ENCODE results near the gene MYL9.

The MYL9 gene

GRCh38 chr20:36591854-36592641, 50.7 kb downstream of the MYL9 start:
- Histone ChIP-seq H3K4me3 (ENCODE audit: low read depth, low read length) (no peak overlapping the region), H3K27me3 (replicated peaks) (no peaks in the 10 kb centered on the region), H3K36me3 (replicated peaks) (peaks cover 9% of the 10 kb centered on the region), H3K27ac (no peak overlapping the region)
- no peak for DNase-seq
- in situ Hi-C loops (cut with HindIII; ENCODE audit: low pct_ligation_motif_present, low sequenced_read_pairs) = no loop called here
- TF ChIP-seq CTCF (IDR thresholded peaks at IDR 0.05; ENCODE audit: low read depth, low read length, missing control alignments) = peak; percentile 65

GRCh38 chr20:36593347-36593929, 52.1 kb downstream of the MYL9 start:
- in situ Hi-C loops (cut with HindIII; ENCODE audit: low pct_ligation_motif_present, low sequenced_read_pairs) = no loop called here
- Histone ChIP-seq H3K4me3 (ENCODE audit: low read depth, low read length) (no peak overlapping the region), H3K36me3 (replicated peaks) (peaks cover 9% of the 10 kb centered on the region), H3K27me3 (replicated peaks) (no peaks in the 10 kb centered on the region), H3K27ac (no peak overlapping the region)
- no peak for DNase-seq
- no peak for TF ChIP-seq CTCF (IDR thresholded peaks at IDR 0.05; ENCODE audit: low read depth, low read length, missing control alignments)

GRCh38 chr20:36599912-36600345, 58.6 kb downstream of the MYL9 start:
- in situ Hi-C loops (cut with HindIII; ENCODE audit: low pct_ligation_motif_present, low sequenced_read_pairs) = no loop called here
- no peak for DNase-seq
- Histone ChIP-seq H3K27me3 (replicated peaks) (no peaks in the 10 kb centered on the region), H3K36me3 (replicated peaks) (no peaks in the 10 kb centered on the region), H3K27ac (no peak overlapping the region), H3K4me3 (ENCODE audit: low read depth, low read length) (no peak overlapping the region)
- TF ChIP-seq CTCF (IDR thresholded peaks at IDR 0.05; ENCODE audit: low read depth, low read length, missing control alignments) = no peak

All from brain microvascular endothelial cell (primary cell).